Measurements from ENCODE around the gene NARF.

The NARF gene

GRCh38 chr17:82412535-82413520, 45.7 kb upstream of the NARF start:
- Histone ChIP-seq H3K27me3 (replicated peaks; ENCODE audit: control insufficient read depth, insufficient read depth, low read length) (no peaks in the 10 kb centered on the region), H3K36me3 (ENCODE audit: control insufficient read depth, insufficient read depth, low read length) (peaks cover 3% of the 10 kb centered on the region), H3K4me3 (replicated peaks; ENCODE audit: low read depth, low read length) (no peak overlapping the region)
- TF ChIP-seq, protein P1, sequence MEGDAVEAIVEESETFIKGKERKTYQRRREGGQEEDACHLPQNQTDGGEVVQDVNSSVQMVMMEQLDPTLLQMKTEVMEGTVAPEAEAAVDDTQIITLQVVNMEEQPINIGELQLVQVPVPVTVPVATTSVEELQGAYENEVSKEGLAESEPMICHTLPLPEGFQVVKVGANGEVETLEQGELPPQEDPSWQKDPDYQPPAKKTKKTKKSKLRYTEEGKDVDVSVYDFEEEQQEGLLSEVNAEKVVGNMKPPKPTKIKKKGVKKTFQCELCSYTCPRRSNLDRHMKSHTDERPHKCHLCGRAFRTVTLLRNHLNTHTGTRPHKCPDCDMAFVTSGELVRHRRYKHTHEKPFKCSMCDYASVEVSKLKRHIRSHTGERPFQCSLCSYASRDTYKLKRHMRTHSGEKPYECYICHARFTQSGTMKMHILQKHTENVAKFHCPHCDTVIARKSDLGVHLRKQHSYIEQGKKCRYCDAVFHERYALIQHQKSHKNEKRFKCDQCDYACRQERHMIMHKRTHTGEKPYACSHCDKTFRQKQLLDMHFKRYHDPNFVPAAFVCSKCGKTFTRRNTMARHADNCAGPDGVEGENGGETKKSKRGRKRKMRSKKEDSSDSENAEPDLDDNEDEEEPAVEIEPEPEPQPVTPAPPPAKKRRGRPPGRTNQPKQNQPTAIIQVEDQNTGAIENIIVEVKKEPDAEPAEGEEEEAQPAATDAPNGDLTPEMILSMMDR (IDR thresholded peaks at IDR 0.05; ENCODE audit: insufficient read depth, low read length, poor library complexity, severe bottlenecking) = no peak
- DNase-seq (ENCODE audit: extremely low read depth, insufficient read length) = no peak

- Histone ChIP-seq H3K4me3 (replicated peaks; ENCODE audit: low read depth, low read length) (no peak overlapping the region), H3K36me3 (ENCODE audit: control insufficient read depth, insufficient read depth, low read length) (peaks cover 3% of the 10 kb centered on the region), H3K27me3 (replicated peaks; ENCODE audit: control insufficient read depth, insufficient read depth, low read length) (no peaks in the 10 kb centered on the region)
- peak; percentile 50 for DNase-seq (ENCODE audit: extremely low read depth, insufficient read length)
- TF ChIP-seq, protein P1 (IDR thresholded peaks at IDR 0.05; ENCODE audit: insufficient read depth, low read length, poor library complexity, severe bottlenecking) = peak; percentile 53
Observed at GRCh38 chr17:82414548-82415281, 43.8 kb upstream of the NARF start.

GRCh38 chr17:82415336-82415735, 43.2 kb upstream of the NARF start:
- H3K4me3 ChIP-seq (replicated peaks; ENCODE audit: low read depth, low read length) = no peak overlapping the region
- DNase-seq (ENCODE audit: extremely low read depth, insufficient read length) = no peak
- TF ChIP-seq, protein P1 (IDR thresholded peaks at IDR 0.05; ENCODE audit: insufficient read depth, low read length, poor library complexity, severe bottlenecking) = no peak
- H3K36me3 ChIP-seq (ENCODE audit: control insufficient read depth, insufficient read depth, low read length) = peaks cover 3% of the 10 kb centered on the region
- no peaks in the 10 kb centered on the region for H3K27me3 ChIP-seq (replicated peaks; ENCODE audit: control insufficient read depth, insufficient read depth, low read length)

DNA sequence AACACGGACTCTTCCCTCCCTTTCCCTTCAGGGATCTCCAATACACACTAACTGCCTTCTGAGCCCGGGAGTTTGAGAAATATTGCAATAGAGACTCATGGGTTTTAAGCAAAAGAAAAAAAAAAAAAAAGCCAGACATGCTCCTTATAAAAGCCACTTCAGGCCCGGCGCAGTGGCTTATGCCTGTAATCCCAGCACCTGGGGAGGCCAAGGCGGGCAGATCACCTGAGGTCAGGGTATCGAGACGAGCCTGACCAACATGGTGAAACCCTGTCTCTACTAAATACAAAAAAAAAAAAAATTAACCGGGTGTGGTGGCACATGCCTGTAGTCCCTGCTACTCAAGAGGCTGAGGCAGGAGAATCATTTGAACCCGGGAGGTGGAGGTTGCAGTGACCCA, 42.8 kb upstream of the NARF start:
- H3K27me3 ChIP-seq (replicated peaks; ENCODE audit: control insufficient read depth, insufficient read depth, low read length) = no peaks in the 10 kb centered on the region
- DNase-seq (ENCODE audit: extremely low read depth, insufficient read length) = no peak
- no peak overlapping the region for H3K4me3 ChIP-seq (replicated peaks; ENCODE audit: low read depth, low read length)
- peaks cover 3% of the 10 kb centered on the region for H3K36me3 ChIP-seq (ENCODE audit: control insufficient read depth, insufficient read depth, low read length)
- TF ChIP-seq, protein P1 (IDR thresholded peaks at IDR 0.05; ENCODE audit: insufficient read depth, low read length, poor library complexity, severe bottlenecking) = no peak

GRCh38 chr17:82416264-82416663, 42.3 kb upstream of the NARF start:
- TF ChIP-seq, protein P1 (IDR thresholded peaks at IDR 0.05; ENCODE audit: insufficient read depth, low read length, poor library complexity, severe bottlenecking) = no peak
- no peaks in the 10 kb centered on the region for H3K27me3 ChIP-seq (replicated peaks; ENCODE audit: control insufficient read depth, insufficient read depth, low read length)
- H3K36me3 ChIP-seq (ENCODE audit: control insufficient read depth, insufficient read depth, low read length) = peaks cover 5% of the 10 kb centered on the region
- no peak for DNase-seq (ENCODE audit: extremely low read depth, insufficient read length)
- no peak overlapping the region for H3K4me3 ChIP-seq (replicated peaks; ENCODE audit: low read depth, low read length)

Data from GM06990 (cell line).